ENCODE data around the gene RANBP1.

RANBP1 gene

GRCh38 chr22:20109411-20110358 is 6.2 kb upstream of the RANBP1 start:
- no peak for DNase-seq

- no peak for DNase-seq
These were observed 5.4 kb upstream of the RANBP1 start for GRCh38 chr22:20110359-20110985.

DNA sequence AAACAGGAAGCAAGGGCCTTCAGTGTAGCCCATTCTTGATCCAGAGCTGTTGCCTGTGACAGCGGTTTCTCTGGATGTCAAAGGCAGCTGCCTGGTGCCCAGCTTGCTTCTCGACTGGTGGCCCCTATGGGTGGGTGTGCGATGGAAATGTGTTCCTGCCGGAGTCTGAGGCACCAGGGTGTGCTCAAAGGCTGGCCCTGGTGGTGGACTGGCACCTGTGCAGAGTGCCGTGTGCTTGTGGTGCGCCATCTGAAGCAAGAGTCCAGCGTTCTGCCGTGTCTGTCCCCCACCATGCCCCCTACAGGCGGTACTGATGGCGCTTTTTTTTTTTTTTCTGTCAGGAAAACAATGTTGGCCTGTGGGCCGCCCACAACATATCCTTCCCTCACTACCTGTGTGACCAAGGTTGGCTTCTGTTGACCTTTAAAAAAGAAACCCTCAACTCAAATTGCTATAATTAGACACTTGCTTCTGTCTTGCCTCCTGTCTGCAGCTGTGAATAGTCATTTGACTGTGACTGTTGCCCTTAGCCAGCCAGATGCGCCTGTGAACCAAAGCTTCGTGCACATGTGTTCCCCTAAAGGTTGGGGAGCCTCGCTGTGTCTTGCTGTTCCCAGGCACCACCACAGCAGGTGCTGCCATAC is 4.7 kb upstream of the RANBP1 start:
- peak; percentile 41 for DNase-seq

- no peak for DNase-seq
These were observed 3.9 kb upstream of the RANBP1 start for GRCh38 chr22:20111689-20112622.

GRCh38 chr22:20112623-20113511 is 3.0 kb upstream of the RANBP1 start:
- no peak for DNase-seq

DNA sequence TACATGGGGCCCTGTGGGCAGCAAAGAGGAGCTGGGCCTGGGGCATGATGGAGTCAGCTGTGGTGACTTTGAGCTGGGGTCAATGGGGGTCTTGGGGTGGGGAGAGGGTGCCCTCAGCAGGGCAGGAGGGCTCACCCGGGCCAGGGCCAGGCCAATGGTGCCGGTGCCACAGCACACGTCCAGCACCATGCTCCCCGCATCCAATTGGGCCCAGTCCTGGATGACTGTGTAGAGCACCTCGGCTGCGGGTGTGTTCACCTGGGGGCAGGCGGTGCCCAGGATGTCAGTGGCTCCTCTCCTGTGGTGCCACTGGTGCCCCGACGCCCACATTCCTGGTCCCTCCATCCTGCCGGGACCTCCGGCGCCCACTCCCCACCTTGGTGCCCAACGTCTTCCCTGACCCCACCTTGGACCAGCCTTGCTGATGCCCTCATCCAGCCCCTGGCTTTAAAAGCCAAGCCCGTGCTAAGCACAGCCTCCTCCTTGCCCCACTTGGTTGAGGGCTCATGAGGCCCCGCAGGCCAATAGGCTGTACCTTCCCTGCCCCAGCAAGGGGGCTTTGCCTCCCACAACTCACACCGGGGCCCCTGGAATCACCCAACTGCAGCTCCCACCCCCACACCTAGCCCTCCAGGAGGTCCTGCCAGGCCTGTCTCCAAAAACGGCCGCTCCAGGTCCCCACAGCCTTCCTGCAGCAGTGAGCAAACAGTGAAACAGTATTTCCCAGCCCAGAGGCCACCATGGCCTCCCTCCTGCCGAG is 2.2 kb upstream of the RANBP1 start:
- DNase-seq, result no peak

DNA sequence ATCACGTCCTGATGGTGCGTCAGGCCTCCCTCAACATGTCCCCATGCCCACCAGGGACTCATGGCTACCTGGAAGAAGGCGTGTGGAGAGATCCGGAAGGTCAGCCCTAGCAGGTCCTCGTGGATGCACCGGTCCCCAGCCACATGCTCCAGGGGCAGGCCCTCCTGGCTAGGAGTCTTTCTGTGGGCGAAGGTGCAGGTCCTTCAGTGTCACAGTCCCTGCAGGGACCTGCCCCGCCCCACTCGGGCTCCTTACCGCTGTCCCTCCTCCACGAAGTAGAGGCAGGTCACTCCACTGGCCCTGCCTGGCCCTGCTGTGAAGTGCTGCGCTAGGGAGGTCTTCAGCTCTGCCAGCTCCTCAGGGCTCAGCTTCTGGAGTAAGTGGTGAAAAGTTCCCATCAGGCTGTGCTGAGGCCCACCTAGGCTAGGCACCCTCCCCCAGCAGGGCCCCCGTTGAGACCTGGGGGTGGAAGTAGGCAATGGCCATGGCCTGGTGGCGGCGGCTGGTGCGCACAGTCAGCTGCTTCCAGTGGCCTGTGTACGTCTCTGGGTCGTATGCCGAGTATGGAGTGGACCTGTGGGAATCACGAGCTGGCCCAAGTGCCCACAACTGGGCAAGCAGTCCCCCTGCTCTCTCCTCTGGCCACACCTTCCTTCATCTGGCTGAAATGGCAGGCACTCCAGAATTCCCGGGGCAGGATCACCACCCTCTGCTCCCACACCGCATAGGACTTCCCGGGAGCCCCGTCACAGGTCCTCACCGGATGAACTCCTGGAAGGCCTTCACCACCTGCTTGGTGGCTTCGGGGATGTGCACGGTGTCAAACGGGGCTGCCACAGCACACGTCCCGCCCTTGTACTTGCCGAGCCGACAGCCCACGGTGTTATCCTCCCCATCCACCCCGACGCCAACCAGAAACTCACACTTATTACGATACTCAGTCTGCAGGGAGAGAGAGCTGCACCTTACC is 1.1 kb upstream of the RANBP1 start:
- no peak for DNase-seq

- DNase-seq, result no peak
These were observed 559 bp downstream of the RANBP1 start for GRCh38 chr22:20116376-20116950.

- peak; percentile 98 for DNase-seq
These were observed 1.2 kb downstream of the RANBP1 start, which contains the start of gene TRMT2A for GRCh38 chr22:20116951-20117632. Gene TRMT2A (minus strand): TSS chr22:20117226. CDS start chr22:20116906, 320 bp downstream.

GRCh38 chr22:20117633-20118299 is 1.9 kb downstream of the RANBP1 start:
- peak; percentile 58 for DNase-seq

- no peak for DNase-seq
These were observed 2.6 kb downstream of the RANBP1 start for GRCh38 chr22:20118300-20119020.

DNA sequence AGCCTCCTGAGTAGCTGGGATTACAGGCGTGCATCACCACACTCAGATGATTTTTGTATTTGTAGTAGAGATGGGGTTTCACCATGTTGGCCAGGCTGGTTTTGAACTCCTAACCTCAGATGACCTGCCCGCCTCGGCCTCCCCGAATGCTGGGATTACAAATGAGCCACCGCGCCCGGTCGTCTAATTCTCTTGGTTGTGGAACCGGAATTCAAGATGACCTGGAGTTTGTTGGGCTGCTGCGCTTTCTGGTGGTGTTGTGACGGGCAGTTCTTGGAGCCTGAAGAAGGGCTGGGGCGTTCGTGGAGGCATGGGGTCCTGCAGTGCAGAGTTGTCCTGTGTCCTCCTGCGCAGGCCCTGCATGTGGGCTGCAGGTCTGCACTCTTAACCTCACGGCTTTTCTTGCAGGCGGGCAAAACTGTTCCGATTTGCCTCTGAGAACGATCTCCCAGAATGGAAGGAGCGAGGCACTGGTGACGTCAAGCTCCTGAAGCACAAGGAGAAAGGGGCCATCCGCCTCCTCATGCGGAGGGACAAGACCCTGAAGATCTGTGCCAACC is 6.0 kb downstream of the RANBP1 start:
- no peak for DNase-seq

- DNase-seq, result no peak
These were observed 7.6 kb downstream of the RANBP1 start for GRCh38 chr22:20123366-20124082.

- DNase-seq, result no peak
These were observed 8.3 kb downstream of the RANBP1 start for GRCh38 chr22:20124083-20124787.
